Measurements from ENCODE around the gene CGB3.

CGB3 gene

DNA sequence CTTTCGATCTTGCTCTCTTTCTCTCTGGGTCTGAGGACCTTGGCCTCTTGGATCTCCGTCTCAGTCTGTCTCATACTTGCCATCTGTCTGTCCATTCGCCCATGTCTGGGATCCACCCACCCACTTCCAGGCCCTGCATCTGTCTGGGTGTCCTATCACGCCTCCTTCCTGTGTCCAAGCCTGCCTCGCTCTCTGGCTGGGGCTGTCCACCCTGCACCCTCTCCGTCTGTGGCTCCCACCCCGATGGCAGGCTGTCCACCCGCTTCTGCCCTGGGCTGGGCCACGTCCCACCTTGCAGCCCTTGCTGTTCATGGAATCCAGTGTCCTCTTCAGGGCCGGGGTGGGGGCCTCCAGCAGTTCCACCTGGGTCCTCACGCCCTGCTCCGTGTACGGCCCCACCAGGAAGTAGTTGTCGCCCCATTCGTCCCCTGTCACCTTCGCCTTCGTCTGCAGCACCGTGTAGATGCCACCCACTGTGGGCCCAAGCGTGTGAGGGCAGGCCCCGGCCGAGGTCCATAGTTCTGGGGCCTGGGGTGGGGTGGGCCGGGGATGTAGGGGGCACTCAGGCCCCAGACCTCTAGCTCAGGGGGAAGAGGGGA, 33.0 kb downstream of the CGB3 start:
- peak overlapping the region; percentile 99 for H3K4me3 ChIP-seq (ENCODE audit: low read length)
- H3K4me1 ChIP-seq (ENCODE audit: control insufficient read depth, insufficient read depth, low read length) = peaks cover 34% of the 10 kb centered on the region
- peaks cover 26% of the 10 kb centered on the region for H3K36me3 ChIP-seq (ENCODE audit: control insufficient read depth, insufficient read depth, low read length, severe bottlenecking)
- no peaks in the 10 kb centered on the region for H3K9me3 ChIP-seq (ENCODE audit: control insufficient read depth, low read length)
- H3K9ac ChIP-seq (ENCODE audit: low read length) = peak overlapping the region; percentile 100
- no peaks in the 10 kb centered on the region for H3K27me3 ChIP-seq (replicated peaks; ENCODE audit: control insufficient read depth, insufficient read depth, low read length)
- DNase-seq (ENCODE audit: low read depth) = no peak

DNA sequence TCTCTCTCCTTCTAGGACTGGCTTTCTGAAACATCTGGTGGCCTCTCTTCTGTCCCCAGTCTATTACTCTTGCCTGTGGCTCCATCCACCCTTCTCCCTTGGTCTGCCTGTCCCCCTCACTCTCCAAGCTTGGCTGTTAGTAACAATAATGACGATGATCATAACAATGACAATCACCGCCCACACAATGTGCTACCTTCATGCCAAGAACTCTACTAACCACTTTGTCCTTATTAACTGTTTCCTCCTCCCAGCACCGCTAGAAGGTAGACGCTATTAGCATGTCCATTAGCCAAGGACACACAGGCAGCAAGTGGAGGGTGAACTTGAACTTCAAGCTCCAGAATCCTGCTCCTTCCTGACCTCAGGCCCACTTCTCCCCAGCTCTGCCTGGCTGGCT, 33.7 kb downstream of the CGB3 start:
- peak overlapping the region; percentile 100 for H3K9ac ChIP-seq (ENCODE audit: low read length)
- peaks cover 33% of the 10 kb centered on the region for H3K36me3 ChIP-seq (ENCODE audit: control insufficient read depth, insufficient read depth, low read length, severe bottlenecking)
- no peak for DNase-seq (ENCODE audit: low read depth)
- peak overlapping the region; percentile 99 for H3K4me3 ChIP-seq (ENCODE audit: low read length)
- peaks cover 34% of the 10 kb centered on the region for H3K4me1 ChIP-seq (ENCODE audit: control insufficient read depth, insufficient read depth, low read length)
- no peaks in the 10 kb centered on the region for H3K27me3 ChIP-seq (replicated peaks; ENCODE audit: control insufficient read depth, insufficient read depth, low read length)
- H3K9me3 ChIP-seq (ENCODE audit: control insufficient read depth, low read length) = no peaks in the 10 kb centered on the region

DNA sequence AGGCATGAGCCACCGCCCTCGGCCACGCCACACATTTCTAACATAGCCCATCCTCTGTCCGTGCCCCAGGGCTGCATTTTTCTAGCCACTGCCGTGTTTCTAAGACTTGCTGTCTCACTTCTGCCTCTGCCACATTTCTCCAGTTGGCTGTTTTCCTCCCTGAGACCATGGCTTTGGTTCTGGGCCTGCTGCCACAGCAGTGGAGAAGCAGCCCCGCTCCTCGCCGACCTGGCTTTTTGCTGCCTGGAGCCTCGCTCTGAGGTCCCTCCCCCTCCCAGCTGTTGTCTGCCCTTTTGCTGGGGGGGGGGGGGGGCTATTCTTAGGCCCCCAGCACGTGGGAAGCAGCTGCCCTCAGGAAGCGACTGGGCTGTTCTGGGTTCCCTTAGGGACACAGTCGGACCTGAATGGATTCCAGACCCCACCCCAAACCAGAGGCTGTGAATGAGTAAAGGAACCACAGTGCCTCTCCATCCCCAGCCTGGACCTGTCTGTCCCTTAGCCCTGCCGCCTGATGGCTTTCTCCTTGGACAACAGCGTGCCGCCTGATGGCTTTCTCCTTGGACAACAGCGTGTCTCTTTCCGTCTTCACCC, 34.3 kb downstream of the CGB3 start:
- no peak for DNase-seq (ENCODE audit: low read depth)
- Histone ChIP-seq H3K4me3 (ENCODE audit: low read length) (peak overlapping the region; percentile 99), H3K27me3 (replicated peaks; ENCODE audit: control insufficient read depth, insufficient read depth, low read length) (no peaks in the 10 kb centered on the region), H3K4me1 (ENCODE audit: control insufficient read depth, insufficient read depth, low read length) (peaks cover 29% of the 10 kb centered on the region), H3K36me3 (ENCODE audit: control insufficient read depth, insufficient read depth, low read length, severe bottlenecking) (peaks cover 39% of the 10 kb centered on the region), H3K9ac (ENCODE audit: low read length) (peak overlapping the region; percentile 100), H3K9me3 (ENCODE audit: control insufficient read depth, low read length) (no peaks in the 10 kb centered on the region)

DNA sequence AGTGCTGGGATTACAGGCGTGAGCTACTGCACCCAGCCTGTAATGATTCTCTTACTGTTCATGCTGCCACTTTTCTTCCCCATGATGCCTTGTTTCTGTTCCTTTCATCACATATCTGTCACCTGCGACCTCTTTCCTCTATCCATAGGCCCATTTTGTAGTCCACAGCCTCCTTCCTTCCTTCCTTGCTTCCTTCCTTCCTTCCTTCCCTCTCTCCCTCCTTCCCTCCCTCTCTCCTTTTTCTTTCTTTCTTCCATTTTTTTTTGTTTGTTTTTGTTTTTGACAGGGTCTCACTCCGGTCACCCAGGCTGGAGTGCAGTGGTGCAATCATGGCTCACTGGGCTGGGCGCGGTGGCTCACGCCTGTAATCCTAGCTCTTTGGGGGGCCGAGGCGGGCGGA, 35.3 kb downstream of the CGB3 start:
- peaks cover 44% of the 10 kb centered on the region for H3K36me3 ChIP-seq (ENCODE audit: control insufficient read depth, insufficient read depth, low read length, severe bottlenecking)
- no peaks in the 10 kb centered on the region for H3K27me3 ChIP-seq (replicated peaks; ENCODE audit: control insufficient read depth, insufficient read depth, low read length)
- DNase-seq (ENCODE audit: low read depth) = no peak

DNA sequence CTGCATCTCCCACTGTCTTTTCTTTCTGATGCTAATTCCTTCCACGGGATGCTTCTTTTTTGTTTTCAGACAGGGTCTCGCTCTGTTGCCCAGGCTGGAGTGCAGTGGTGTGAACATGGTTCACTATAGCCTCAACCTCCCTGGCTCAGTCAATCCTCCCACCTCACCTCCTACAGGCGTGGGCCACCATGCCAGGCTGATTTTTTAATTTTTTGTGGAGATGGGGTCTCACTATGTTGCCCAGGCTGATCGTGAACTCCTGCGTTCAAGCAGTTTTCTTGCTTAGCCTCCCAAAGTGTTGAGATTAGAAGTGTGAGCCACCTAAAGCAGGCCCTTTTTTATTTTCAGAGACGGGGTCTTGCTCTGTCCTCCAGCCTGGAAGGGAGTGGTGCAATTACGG, 35.8 kb downstream of the CGB3 start:
- H3K4me1 ChIP-seq (ENCODE audit: control insufficient read depth, insufficient read depth, low read length) = peaks cover 23% of the 10 kb centered on the region
- H3K9me3 ChIP-seq (ENCODE audit: control insufficient read depth, low read length) = no peaks in the 10 kb centered on the region
- no peaks in the 10 kb centered on the region for H3K27me3 ChIP-seq (replicated peaks; ENCODE audit: control insufficient read depth, insufficient read depth, low read length)
- no peak overlapping the region for H3K9ac ChIP-seq (ENCODE audit: low read length)
- DNase-seq (ENCODE audit: low read depth) = no peak
- no peak overlapping the region for H3K4me3 ChIP-seq (ENCODE audit: low read length)
- peaks cover 50% of the 10 kb centered on the region for H3K36me3 ChIP-seq (ENCODE audit: control insufficient read depth, insufficient read depth, low read length, severe bottlenecking)

More for the DNA sequence above, 35.3 kb downstream of the CGB3 start:
- no peaks in the 10 kb centered on the region for H3K9me3 ChIP-seq (ENCODE audit: control insufficient read depth, low read length)
- peaks cover 23% of the 10 kb centered on the region for H3K4me1 ChIP-seq (ENCODE audit: control insufficient read depth, insufficient read depth, low read length)
- no peak overlapping the region for H3K9ac ChIP-seq (ENCODE audit: low read length)
- no peak overlapping the region for H3K4me3 ChIP-seq (ENCODE audit: low read length)

DNA sequence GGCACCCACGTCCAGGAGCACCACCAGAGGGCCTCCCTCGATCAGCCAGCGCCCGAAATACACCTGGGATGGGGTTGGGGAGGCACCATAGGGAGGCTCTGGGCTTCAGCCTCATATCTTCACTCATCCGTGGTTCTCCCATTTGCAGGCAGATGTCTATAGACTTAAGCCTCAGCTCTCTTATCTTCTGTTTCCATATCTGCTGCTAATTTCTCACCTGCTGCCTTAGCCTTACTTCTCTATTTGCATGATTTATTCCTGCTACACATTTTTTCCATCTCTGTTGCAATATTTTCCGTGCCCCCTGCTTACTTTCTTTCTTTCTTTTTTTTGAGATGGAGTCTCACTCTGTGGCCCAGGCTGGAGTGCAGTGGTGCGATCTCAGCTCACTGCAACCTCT, 36.8 kb downstream of the CGB3 start:
- no peak overlapping the region for H3K4me3 ChIP-seq (ENCODE audit: low read length)
- no peak for DNase-seq (ENCODE audit: low read depth)
- peak overlapping the region; percentile 0 for H3K9ac ChIP-seq (ENCODE audit: low read length)
- no peaks in the 10 kb centered on the region for H3K9me3 ChIP-seq (ENCODE audit: control insufficient read depth, low read length)
- H3K4me1 ChIP-seq (ENCODE audit: control insufficient read depth, insufficient read depth, low read length) = peaks cover 23% of the 10 kb centered on the region
- H3K36me3 ChIP-seq (ENCODE audit: control insufficient read depth, insufficient read depth, low read length, severe bottlenecking) = peaks cover 59% of the 10 kb centered on the region
- no peaks in the 10 kb centered on the region for H3K27me3 ChIP-seq (replicated peaks; ENCODE audit: control insufficient read depth, insufficient read depth, low read length)

DNA sequence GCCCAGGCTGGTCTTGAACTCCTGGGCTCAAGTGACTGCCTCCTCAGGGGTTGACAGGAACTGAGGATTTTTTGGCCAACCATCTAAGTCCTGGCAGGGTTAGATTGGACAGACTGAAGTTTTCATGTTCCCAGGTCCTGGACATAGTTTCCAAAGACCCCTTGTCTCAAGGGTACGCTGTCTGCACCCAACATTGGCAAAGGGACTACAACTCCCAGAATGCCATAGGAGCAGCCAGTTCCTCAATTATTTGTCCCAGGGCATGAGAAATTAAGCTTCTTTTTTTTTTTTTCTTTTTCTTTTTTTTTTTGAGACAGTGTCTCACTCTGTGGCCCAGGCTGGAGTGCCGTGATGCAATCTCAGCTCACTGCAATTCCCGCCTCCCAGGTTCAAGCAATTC, 37.9 kb downstream of the CGB3 start:
- Histone ChIP-seq H3K9me3 (ENCODE audit: control insufficient read depth, low read length) (no peaks in the 10 kb centered on the region), H3K9ac (ENCODE audit: low read length) (no peak overlapping the region), H3K36me3 (ENCODE audit: control insufficient read depth, insufficient read depth, low read length, severe bottlenecking) (peaks cover 70% of the 10 kb centered on the region), H3K27me3 (replicated peaks; ENCODE audit: control insufficient read depth, insufficient read depth, low read length) (no peaks in the 10 kb centered on the region), H3K4me1 (ENCODE audit: control insufficient read depth, insufficient read depth, low read length) (peaks cover 17% of the 10 kb centered on the region), H3K4me3 (ENCODE audit: low read length) (no peak overlapping the region)
- DNase-seq (ENCODE audit: low read depth) = no peak

DNA sequence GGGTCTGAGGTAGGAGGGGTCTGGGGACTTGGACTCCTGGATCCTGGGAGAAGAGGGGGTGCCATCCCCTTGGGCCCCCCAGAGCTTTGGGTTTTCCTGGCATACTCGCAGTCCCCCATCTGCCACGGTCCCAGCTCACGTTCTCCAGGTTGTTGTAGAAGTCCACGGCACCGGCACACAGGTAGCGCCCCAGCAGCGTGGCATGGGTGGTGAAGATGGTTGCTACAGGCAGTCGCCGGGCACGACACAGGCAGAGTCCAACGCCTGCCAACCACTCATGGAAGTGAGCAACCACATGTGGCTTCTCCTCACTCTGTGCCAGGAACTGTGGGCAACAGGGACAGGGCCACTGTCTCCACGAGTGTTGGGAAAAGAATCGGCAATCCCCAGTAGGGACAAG, 38.4 kb downstream of the CGB3 start:
- no peak for DNase-seq (ENCODE audit: low read depth)
- no peaks in the 10 kb centered on the region for H3K27me3 ChIP-seq (replicated peaks; ENCODE audit: control insufficient read depth, insufficient read depth, low read length)
- H3K9me3 ChIP-seq (ENCODE audit: control insufficient read depth, low read length) = no peaks in the 10 kb centered on the region
- H3K9ac ChIP-seq (ENCODE audit: low read length) = no peak overlapping the region
- H3K36me3 ChIP-seq (ENCODE audit: control insufficient read depth, insufficient read depth, low read length, severe bottlenecking) = peaks cover 71% of the 10 kb centered on the region
- peaks cover 12% of the 10 kb centered on the region for H3K4me1 ChIP-seq (ENCODE audit: control insufficient read depth, insufficient read depth, low read length)
- H3K4me3 ChIP-seq (ENCODE audit: low read length) = no peak overlapping the region

DNA sequence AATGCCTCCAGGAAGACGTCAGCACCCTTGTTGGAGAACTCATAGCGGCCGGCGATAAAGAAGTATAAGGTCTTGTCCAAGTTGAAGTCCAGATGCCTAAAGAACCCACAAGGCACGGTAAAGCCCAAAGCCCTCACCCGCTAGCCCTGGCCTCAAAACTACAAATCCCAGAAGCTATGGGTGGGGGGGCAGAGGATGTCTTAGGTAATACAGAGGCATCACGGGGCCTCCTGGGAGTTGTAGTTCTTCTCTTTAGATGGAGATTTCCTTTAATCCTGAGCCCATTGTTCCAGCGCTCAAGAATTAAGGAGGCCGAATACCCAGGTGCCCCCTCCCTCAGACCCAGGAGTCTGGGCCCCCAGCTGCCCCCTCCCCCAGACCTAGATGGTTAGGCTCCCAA, 41.9 kb downstream of the CGB3 start:
- Histone ChIP-seq H3K36me3 (ENCODE audit: control insufficient read depth, insufficient read depth, low read length, severe bottlenecking) (peaks cover 79% of the 10 kb centered on the region), H3K9me3 (ENCODE audit: control insufficient read depth, low read length) (no peaks in the 10 kb centered on the region), H3K27me3 (replicated peaks; ENCODE audit: control insufficient read depth, insufficient read depth, low read length) (no peaks in the 10 kb centered on the region), H3K4me1 (ENCODE audit: control insufficient read depth, insufficient read depth, low read length) (no peaks in the 10 kb centered on the region), H3K9ac (ENCODE audit: low read length) (no peak overlapping the region), H3K4me3 (ENCODE audit: low read length) (no peak overlapping the region)
- no peak for DNase-seq (ENCODE audit: low read depth)

DNA sequence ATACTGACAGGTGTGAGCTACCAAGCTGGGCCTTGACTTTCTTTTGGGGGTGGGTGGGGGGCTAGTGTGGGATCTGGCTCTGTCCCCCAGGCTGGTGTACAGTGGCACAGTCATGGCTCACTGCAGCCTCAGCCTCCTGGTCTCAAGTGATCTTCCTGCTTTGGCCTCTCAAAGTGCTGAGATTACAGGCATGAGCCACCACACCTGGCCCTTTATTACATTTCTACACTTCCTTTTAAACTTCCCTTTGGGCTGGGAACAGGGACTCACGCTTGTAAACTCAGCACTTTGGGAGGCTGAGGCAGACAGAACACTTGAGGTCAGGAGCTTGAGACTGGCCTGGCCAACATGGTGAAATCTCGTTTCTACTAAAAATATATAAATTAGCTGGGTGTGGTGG, 47.1 kb downstream of the CGB3 start:
- Histone ChIP-seq H3K36me3 (ENCODE audit: control insufficient read depth, insufficient read depth, low read length, severe bottlenecking) (peaks cover 82% of the 10 kb centered on the region), H3K4me3 (ENCODE audit: low read length) (no peak overlapping the region), H3K27me3 (replicated peaks; ENCODE audit: control insufficient read depth, insufficient read depth, low read length) (no peaks in the 10 kb centered on the region), H3K9me3 (ENCODE audit: control insufficient read depth, low read length) (no peaks in the 10 kb centered on the region), H3K4me1 (ENCODE audit: control insufficient read depth, insufficient read depth, low read length) (no peaks in the 10 kb centered on the region), H3K9ac (ENCODE audit: low read length) (no peak overlapping the region)
- DNase-seq (ENCODE audit: low read depth) = no peak

DNA sequence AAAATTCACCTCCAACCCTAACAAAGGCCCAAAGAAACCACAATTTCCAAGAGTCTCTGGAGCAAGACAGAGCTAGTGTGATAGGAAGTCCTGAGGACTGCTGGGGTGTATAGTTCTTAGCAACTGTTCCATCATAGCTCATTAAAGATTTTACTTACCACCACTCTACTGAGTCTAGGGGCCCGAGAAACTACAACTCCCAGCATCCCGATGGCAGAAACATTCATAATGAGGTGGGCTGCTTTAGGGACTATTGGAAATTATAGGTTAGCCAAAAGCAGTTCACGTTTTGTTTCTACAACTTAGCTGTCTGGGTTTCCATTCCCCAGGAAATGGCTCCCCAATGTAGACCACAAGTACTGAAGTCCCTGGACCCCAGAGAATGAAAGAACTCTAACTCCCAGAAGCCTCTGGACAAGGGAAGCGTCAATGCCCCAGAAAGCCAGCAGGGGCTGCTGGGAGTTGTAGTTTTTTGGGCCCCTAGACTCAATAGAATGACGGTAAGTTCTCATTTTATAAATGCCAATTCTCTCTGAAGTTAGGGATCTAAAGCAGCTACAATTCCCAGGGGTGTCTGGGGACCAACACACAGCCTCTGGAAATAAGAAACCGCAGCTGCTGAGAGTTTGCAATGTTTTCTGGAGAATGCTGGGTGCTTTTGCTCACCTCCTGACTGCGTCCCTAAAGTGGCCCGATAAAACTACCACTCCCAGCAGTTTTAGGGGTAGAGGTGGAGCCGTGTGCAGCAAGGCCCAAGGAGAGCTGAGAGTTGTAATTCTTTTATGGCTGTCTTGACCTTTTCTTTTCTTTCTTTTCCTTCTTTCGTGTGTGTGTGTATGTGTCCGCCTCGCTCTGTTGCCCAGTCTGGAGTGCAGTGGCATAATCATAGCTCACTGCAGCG, 47.9 kb downstream of the CGB3 start:
- no peak overlapping the region for H3K9ac ChIP-seq (ENCODE audit: low read length)
- H3K27me3 ChIP-seq (replicated peaks; ENCODE audit: control insufficient read depth, insufficient read depth, low read length) = no peaks in the 10 kb centered on the region
- H3K4me3 ChIP-seq (ENCODE audit: low read length) = no peak overlapping the region
- no peak for DNase-seq (ENCODE audit: low read depth)
- peaks cover 80% of the 10 kb centered on the region for H3K36me3 ChIP-seq (ENCODE audit: control insufficient read depth, insufficient read depth, low read length, severe bottlenecking)
- no peaks in the 10 kb centered on the region for H3K4me1 ChIP-seq (ENCODE audit: control insufficient read depth, insufficient read depth, low read length)
- H3K9me3 ChIP-seq (ENCODE audit: control insufficient read depth, low read length) = no peaks in the 10 kb centered on the region

Measured in adipocyte (in vitro differentiated cells).